Measurements from ENCODE around the gene AIP.

The AIP gene

DNA sequence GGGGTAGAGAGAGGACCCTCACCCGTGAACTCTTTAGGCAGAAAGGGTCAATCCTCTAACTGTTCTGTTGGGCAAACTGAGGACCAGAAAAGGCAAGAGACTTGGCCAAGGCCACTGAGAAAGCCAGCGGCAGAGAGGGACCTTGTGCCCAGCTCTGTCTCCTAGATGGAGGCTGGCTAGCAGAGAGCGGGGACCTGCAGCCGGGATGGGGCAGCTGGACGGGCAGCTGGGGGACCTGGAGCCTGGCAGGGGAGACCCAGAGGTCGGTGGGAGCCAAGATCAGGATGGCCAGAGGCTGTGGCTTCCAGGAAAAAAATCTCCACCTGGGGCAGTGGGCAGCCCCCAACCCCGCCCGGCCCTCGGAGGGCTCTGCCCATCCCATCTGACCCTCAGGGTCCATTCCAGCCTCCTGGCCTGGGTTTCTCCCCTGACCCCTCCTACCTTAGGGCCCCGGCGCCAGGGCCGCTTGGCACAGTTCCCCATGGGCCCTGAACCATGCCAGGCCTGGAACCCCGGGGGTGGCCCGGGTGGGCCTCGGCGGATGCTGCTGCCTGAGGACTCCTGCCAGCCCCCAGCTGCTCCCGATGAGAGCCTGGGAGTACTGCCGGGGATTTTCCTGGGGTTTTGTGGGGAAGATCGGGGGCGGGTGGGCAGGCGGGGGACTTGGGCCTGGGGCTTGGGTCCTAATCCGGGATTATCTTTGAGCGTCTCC is 40.2 kb downstream of the AIP start, which contains the start of gene CABP2:
Gene CABP2, minus strand, starts transcription at position 603 of the 712 bp plus-strand sequence. Its CDS starts 120 bp downstream, at position 483.
- Histone ChIP-seq H3K27me3 (ENCODE audit: insufficient read depth, low read depth, severe bottlenecking) (no peaks in the 10 kb centered on the region), H3K36me3 (no peaks in the 10 kb centered on the region), H3K9me3 (ENCODE audit: severe bottlenecking) (no peaks in the 10 kb centered on the region), H3K4me3 (ENCODE audit: low read depth, low read length) (peak within 1 kb of the TSS; percentile 22), H3K27ac (peak within 1 kb of the TSS; percentile 70)
- peak; percentile 62 for DNase-seq
- TF ChIP-seq, protein P1, sequence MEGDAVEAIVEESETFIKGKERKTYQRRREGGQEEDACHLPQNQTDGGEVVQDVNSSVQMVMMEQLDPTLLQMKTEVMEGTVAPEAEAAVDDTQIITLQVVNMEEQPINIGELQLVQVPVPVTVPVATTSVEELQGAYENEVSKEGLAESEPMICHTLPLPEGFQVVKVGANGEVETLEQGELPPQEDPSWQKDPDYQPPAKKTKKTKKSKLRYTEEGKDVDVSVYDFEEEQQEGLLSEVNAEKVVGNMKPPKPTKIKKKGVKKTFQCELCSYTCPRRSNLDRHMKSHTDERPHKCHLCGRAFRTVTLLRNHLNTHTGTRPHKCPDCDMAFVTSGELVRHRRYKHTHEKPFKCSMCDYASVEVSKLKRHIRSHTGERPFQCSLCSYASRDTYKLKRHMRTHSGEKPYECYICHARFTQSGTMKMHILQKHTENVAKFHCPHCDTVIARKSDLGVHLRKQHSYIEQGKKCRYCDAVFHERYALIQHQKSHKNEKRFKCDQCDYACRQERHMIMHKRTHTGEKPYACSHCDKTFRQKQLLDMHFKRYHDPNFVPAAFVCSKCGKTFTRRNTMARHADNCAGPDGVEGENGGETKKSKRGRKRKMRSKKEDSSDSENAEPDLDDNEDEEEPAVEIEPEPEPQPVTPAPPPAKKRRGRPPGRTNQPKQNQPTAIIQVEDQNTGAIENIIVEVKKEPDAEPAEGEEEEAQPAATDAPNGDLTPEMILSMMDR (IDR thresholded peaks at IDR 0.05; ENCODE audit: low read depth, low read length) = no peak

DNA sequence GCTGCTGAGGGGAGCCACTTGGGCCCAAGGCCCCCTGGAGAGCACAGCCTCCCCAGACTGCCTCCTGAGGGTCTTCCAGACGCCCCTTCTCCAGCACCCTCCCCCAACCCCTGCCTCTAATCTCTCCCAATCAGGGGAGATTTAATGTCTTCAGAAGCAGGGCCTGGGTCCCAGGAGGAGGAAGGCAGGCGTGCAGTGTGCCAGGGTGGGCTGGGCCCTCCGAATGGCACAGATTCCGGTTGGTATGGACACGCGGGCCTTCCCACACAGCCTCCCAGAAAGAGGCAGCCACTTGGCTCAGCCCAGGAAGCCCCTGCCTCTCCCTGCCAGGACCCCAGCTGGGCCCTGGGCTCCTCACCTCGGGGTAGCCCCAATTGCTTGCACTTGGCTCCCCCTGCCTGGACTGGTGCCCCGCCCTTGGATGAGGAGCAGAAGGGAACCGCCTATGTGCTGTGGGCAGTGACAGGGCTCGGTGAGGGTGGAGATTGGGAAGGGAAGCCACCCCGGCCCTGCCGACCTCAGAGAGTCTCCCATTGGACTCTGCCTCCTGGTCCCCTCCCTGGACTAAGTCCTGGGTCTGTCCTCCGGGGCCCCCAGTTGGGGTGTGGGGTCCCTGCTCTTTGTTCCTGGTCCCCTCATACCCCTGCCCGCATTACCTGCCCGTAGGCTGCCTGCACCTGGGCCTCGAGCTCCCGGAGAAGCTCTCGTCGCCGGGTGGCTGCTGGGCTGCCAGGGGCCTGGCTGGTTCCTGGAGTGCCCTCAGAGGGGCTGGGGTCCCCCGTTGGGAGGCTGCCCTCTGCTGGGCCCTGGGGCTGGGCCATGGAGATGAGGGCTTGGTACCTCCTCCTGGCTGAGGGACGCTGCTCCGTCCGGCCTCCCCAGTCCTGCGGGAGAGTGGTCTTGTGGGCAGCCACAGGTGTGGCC is 41.0 kb downstream of the AIP start:
- Histone ChIP-seq H3K36me3 (no peaks in the 10 kb centered on the region), H3K4me3 (ENCODE audit: low read depth, low read length) (no peak overlapping the region), H3K27ac (peak overlapping the region; percentile 70), H3K9me3 (ENCODE audit: severe bottlenecking) (no peaks in the 10 kb centered on the region), H3K27me3 (ENCODE audit: insufficient read depth, low read depth, severe bottlenecking) (no peaks in the 10 kb centered on the region)
- no peak for DNase-seq
- TF ChIP-seq, protein P1 (IDR thresholded peaks at IDR 0.05; ENCODE audit: low read depth, low read length) = 0 out of 2 replicates have a peak, but pooled peaks have one; percentile 16

DNA sequence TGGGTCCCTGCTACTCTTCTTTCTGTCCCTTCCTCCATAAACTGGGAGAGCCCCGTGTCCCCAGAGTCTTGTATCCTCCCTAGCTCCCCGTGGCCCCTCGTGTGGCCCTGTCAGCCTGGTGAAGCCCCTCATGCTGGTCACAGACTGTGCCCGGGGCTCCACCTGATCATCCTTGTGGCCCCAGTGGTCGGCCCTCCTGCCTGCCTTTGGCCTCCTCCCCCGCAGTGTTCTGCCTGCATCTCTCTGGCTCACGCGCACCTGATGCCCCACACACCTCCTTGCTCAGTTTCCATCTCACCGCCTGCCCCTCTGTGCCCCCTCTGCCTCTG is 41.6 kb downstream of the AIP start:
- no peaks in the 10 kb centered on the region for H3K9me3 ChIP-seq (ENCODE audit: severe bottlenecking)
- H3K4me3 ChIP-seq (ENCODE audit: low read depth, low read length) = no peak overlapping the region
- H3K27me3 ChIP-seq (ENCODE audit: insufficient read depth, low read depth, severe bottlenecking) = no peaks in the 10 kb centered on the region
- no peaks in the 10 kb centered on the region for H3K36me3 ChIP-seq
- TF ChIP-seq, protein P1 (IDR thresholded peaks at IDR 0.05; ENCODE audit: low read depth, low read length) = no peak
- H3K27ac ChIP-seq = no peak overlapping the region
- no peak for DNase-seq

DNA sequence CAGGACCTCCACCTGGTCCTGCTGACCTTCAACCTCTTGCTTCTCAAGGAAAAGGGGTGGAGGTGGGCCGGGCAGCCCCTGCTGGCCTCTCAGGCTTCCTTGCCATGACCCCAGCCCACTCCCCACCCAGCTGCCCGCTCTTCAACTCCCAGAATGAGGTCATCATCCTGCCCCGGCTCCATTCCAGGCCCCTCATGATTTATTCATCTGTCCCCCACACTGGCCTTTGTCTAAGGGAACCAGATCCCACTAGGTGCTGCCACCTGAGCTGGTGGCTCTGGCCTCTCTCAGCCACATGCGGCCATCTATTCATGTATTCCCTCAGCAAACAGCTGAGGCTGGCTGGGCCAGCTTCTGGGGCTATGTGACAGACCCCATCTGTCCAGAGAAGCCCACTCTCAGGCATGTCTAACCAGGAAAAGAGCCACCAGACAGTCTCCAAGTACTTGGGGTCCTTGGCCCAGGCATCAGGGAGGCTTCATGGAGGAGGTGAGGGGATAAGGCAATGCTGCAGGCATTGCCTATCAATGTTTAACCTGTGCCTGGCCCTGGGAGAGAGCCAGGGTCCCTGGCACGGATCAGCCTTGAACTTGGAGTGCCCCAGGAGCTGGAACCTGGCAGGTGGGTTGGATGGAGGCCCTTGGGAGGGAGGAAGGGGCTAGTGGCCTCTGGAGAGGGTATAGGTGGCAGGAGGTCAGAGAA is 42.6 kb downstream of the AIP start:
- Histone ChIP-seq H3K27ac (no peak overlapping the region), H3K36me3 (no peaks in the 10 kb centered on the region), H3K9me3 (ENCODE audit: severe bottlenecking) (no peaks in the 10 kb centered on the region), H3K4me3 (ENCODE audit: low read depth, low read length) (no peak overlapping the region), H3K27me3 (ENCODE audit: insufficient read depth, low read depth, severe bottlenecking) (no peaks in the 10 kb centered on the region)
- DNase-seq = no peak
- TF ChIP-seq, protein P1 (IDR thresholded peaks at IDR 0.05; ENCODE audit: low read depth, low read length) = no peak

DNA sequence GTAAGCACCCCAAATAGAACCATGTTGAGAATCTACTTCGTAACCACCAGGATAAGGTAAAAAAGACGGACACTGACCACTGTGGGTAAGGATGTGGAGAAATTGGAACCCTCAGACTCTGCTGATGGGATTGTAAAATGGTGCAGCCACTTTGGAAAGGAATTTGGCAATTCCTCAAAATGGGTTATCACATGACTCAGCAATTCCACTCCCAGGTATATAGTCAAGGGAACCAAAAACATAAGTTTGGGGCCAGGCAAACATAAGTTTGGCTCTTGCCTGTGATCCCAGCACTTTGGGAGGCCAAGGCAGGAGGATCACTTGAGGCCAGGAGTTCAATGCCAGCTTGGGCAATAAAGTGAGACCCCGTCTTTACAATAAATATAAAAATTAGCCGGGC is 45.5 kb downstream of the AIP start:
- no peaks in the 10 kb centered on the region for H3K27me3 ChIP-seq (ENCODE audit: insufficient read depth, low read depth, severe bottlenecking)
- TF ChIP-seq, protein P1 (IDR thresholded peaks at IDR 0.05; ENCODE audit: low read depth, low read length) = no peak
- no peaks in the 10 kb centered on the region for H3K36me3 ChIP-seq
- DNase-seq = no peak
- peaks cover 7% of the 10 kb centered on the region for H3K9me3 ChIP-seq (ENCODE audit: severe bottlenecking)
- no peak overlapping the region for H3K4me3 ChIP-seq (ENCODE audit: low read depth, low read length)
- H3K27ac ChIP-seq = no peak overlapping the region

Measured in WERI-Rb-1 (cell line).